GM21717 (cell line): Measurements from ENCODE around the gene KIF18A.

Experiments used
- ATAC-seq: cut with Tn5 transposase; IDR thresholded peaks from one replicate; pipeline ENCODE4 v1.9.1; 2021; ENCODE audit warnings: mild to moderate bottlenecking, moderate library complexity; ENCODE audit not compliant: unreplicated experiment

The KIF18A gene

GRCh38 chr11:28049338-28050216 is 58.4 kb downstream of the KIF18A start:
- no peak for ATAC-seq

GRCh38 chr11:28048812-28049211 is 59.1 kb downstream of the KIF18A start:
- no peak for ATAC-seq

- ATAC-seq = no peak
Observed at GRCh38 chr11:28043930-28044709, 63.8 kb downstream of the KIF18A start.

GRCh38 chr11:28040384-28040783 is 67.6 kb downstream of the KIF18A start:
- ATAC-seq = no peak

- no peak for ATAC-seq
Observed at GRCh38 chr11:28038775-28039174, 69.2 kb downstream of the KIF18A start.

GRCh38 chr11:28026634-28027290 is 81.2 kb downstream of the KIF18A start:
- ATAC-seq = peak; percentile 73

GRCh38 chr11:28017816-28018215 is 90.1 kb downstream of the KIF18A start:
- ATAC-seq = no peak

GRCh38 chr11:28011813-28012212 is 96.1 kb downstream of the KIF18A start:
- no peak for ATAC-seq

- no peak for ATAC-seq
Observed at GRCh38 chr11:28009996-28010395, 98.0 kb downstream of the KIF18A start.

- ATAC-seq = no peak
Observed at GRCh38 chr11:28009388-28009787, 98.6 kb downstream of the KIF18A start.

GRCh38 chr11:28003615-28004014 is 104.3 kb downstream of the KIF18A start:
- ATAC-seq = no peak

GRCh38 chr11:27998552-27998951 is 109.4 kb downstream of the KIF18A start:
- ATAC-seq = no peak

- no peak for ATAC-seq
Observed at GRCh38 chr11:27997344-27997743, 110.6 kb downstream of the KIF18A start.

- ATAC-seq = no peak
Observed at GRCh38 chr11:27996066-27996465, 111.9 kb downstream of the KIF18A start.

GRCh38 chr11:27995083-27995482 is 112.9 kb downstream of the KIF18A start:
- ATAC-seq = no peak

GRCh38 chr11:27991736-27992135 is 116.2 kb downstream of the KIF18A start:
- no peak for ATAC-seq

- no peak for ATAC-seq
Observed at GRCh38 chr11:27977527-27977926, 130.4 kb downstream of the KIF18A start.

- no peak for ATAC-seq
Observed at GRCh38 chr11:27977031-27977430, 130.9 kb downstream of the KIF18A start.

GRCh38 chr11:27976262-27976661 is 131.7 kb downstream of the KIF18A start:
- no peak for ATAC-seq

GRCh38 chr11:27973851-27974536 is 134.0 kb downstream of the KIF18A start:
- no peak for ATAC-seq
